KBM-7 (cell line): ENCODE results near the gene MAP10.
"Not testable (repeated sequence)": the region's sequence is repeated elsewhere in the genome, so short reads cannot be mapped to it uniquely, and the experiment has no call there.

Source experiments
- DNase-seq: peaks from one replicate; pipeline ENCODE4 v3.0.0-alpha.2; 2015
- in situ Hi-C: fragments of 300-500 bp; cut with MboI; formaldehyde crosslinking; loops from 2 replicates; pipeline ENCODE4 v1.14.3; 2020; ENCODE audit warnings: low sequenced_read_pairs, low pct_unique_long_range_greater_than_20kb, mixed read lengths

Gene MAP10, protein sequence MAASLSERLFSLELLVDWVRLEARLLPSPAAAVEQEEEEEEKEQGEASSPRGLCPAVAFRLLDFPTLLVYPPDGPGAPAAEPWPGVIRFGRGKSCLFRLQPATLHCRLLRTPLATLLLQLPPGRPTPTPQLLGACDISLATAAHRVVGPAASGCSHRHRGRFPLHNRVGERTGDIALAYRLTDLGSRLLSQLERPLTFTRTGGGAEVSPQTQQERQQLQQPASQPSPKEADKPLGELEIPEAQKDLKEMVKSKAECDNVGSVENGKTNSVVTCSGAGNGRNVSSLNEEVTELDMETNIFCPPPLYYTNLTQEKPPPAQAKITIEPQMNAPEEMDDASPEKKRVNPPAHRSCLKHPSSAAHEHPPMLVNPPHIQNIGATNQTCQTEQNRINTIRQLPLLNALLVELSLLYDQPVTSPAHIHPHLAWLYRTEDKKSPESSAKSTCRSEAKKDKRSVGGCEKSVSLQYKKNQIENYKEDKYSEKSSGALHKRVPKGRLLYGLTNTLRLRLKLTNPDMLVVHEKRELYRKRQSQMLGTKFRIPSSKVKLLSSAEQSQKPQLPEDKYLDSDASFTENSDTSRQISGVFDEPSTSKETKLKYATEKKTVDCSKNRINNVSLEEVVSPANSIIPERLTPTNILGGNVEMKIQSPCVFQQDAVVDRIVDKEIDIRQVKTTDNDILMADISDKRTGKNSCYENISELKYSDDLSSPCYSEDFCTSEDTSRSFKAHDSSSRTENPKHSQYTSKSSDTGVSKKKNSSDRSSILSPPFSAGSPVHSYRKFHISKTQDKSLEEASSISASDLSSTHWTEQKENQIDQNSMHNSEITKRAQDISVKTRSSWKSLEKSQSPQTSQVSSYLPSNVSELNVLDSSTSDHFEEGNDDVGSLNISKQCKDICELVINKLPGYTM

DNA sequence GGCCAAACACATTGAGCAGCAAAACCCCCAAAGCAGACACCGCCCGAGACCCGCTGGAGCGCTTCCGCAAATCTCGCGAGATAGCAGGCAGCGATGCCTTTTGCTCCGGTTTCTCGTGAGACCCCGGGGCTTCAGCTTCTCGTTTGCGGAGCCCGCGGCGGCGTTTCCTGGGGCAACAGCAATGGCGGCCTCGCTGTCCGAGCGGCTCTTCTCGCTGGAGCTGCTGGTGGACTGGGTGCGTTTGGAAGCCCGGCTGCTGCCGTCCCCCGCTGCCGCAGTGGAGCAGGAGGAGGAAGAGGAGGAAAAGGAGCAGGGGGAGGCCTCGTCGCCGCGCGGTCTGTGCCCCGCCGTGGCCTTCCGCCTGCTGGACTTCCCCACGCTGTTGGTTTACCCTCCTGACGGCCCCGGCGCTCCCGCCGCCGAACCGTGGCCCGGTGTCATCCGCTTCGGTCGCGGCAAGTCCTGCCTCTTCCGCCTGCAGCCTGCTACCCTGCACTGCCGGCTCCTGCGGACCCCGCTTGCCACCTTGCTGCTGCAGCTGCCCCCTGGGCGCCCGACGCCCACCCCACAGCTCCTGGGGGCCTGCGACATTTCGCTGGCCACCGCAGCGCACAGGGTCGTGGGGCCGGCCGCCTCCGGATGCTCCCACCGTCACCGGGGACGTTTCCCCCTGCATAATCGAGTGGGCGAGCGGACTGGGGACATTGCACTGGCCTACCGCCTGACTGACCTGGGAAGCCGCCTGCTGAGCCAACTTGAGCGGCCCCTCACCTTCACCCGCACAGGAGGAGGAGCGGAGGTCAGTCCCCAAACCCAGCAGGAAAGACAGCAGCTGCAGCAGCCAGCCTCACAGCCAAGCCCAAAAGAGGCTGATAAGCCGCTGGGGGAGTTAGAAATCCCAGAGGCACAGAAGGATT is at the start of gene MAP10:
TSS of gene MAP10 (plus strand) at position 148 of the 917 bp plus-strand sequence. CDS start at position 182, 34 bp downstream.
- DNase-seq: no peak
- in situ Hi-C loops: no loop called here

DNA sequence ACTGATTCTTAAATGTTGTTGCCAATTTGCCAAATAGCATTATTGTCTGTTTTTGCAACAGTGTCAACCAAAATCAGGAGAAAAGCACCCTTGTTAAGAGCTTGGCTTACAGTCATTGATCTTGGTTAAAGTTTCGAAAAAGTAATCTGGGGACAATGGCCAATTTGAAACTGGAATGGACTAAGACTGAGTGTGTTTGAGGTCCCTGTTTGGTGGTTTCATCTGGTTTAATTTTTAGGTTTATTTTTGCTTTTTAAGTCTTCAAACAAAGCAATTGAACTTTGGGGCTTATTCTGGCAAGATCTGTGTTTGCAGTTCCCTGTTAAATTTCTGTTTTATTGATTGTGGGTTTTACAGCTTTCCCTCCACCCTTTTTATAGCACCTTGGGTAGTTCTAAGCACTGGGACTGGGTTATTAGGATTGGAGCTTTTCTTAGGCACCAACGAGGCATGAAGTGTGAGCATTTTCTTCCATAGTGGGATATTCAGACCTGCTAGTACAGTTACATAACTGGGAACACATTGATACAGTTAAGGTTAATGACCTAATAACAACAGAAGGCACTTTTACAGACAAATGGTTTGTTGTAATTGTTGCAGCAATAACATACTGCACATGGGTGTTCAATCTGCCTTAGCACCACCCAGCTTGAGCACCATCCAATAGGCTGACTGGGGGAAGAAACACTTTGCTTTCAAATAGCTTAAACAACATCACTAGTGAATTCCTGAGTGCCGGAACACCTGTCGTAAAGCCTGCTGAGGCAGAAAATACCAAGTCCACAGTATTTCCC is 40.6 kb upstream of the MAP10 start:
- DNase-seq: no peak
- in situ Hi-C loops: no loop called here

DNA sequence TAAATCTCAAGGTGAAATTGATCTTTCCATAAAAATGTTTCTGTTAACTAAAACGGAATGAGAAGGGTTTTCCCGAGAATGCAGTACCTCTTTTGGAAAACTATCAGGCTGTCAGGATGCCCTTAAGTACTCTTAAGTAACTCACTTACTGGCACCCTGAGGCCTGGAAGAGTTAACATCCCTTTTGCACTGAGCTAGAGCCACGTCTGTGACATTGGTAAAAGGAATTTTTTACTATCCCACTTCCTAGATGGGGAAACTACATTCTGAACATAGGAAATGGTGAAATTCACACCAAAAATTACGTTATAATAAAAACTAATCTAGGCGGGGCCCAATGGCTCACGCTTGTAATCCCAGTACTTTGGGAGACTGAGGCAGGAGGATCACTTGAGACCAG is 39.7 kb upstream of the MAP10 start:
- DNase-seq: no peak

DNA sequence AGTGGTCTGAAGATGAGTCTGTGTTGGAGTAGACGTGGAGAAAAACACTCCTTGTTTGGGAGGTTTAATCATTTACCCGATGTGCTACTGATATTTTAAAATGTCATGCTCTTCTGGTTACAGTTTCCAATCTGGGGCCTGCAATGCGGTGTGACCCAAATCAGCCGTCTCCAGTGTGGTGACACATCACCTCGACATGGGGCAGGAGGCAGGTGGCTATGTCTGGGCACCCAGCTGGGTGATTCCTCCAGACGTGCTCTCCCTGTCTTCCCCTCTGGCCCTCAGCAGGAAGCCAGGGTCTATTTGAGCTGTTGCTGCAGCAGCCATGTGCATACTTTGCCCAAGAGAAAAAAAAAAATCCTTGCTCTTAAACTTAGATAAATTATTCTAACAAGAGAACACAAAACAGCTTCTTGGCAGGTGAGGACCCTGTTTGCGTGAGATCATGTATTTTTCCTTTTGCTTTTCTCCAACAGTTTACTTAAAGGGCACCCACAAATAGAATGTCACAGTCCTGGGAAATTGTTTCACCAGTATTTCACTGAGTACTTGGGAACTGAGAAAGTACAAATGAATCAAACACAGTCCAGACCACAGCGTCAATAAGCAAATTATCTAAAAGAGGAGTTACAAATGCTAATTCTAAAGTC is 38.9 kb upstream of the MAP10 start:
- DNase-seq: no peak
- in situ Hi-C loops: no loop called here

More for the DNA sequence above, 39.7 kb upstream of the MAP10 start:
- in situ Hi-C loops: no loop called here

DNA sequence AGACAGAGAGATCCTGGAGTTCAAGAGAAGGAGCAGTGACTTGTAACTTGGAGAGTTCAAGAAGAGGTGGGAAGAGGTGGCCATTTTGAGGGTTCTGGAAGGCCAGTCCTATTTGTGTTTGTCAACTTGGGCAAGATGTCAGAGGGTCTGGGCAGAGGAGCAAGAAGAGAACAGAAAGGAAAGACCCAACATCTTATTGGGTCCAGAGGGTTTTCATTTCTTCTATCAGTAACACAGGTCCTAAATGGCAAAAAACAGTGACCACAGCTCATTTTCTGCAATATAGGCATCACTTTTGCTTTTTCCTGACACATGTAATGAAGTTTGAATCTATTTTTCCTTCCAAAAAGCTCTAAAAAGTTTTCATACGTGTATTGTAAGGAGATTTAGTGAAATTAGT is 38.3 kb upstream of the MAP10 start:
- in situ Hi-C loops: no loop called here

DNA sequence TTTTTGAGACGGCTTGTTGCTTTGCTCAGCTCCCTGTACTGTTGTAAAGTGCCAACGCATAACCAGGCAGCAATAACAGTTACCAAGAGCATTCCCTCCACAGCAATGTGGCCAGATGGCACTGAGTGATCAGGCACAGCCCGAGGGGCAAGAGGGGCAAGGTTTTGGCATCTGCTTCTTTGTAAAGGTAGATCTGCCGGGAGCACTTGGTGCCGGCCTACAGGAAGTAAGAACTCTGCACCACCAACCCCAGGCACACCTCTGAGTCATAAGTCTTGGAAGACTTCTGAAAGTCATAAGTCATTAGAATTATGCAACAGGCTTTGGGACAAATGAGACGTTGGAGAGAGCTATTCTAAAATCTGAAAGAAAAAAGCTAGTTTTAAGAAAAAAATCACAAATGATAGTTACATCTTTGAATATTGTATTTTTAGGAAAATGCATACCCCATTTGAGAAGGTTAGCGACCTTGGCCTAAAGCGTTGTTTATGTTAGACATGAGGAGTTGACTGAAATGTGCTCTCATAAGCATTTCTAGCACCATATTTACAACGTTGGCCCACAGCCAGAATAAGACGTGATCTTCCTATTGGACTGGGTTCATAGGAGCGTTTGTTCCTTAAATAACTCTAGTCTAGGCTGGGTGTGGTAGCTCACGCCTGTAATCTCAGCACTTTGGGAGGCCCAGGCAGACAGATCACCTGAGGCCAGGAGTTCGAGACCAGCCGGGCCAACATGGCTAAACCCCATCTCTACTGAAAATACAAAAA is 37.7 kb upstream of the MAP10 start:
- in situ Hi-C loops: no loop called here
- no peak for DNase-seq

More for the DNA sequence above, 38.3 kb upstream of the MAP10 start:
- DNase-seq: no peak

DNA sequence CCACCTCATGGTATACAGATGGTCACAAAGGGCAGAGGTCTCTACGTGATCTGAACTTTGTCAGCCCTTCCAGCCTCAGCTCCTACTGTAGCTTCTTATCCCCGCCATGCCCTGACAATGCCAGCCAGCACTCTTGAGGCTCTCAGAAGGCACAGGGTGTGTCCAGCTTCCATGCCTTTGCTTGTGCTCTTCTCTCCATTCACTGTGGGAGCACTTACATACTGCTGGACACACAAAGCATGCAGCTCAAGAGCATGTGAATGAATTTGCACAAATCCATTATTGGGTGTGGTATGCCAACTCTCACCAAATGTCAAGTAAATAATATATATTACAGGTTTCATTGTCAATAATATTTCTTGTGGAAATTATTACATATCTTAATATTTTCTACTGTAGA is 36.4 kb upstream of the MAP10 start:
- in situ Hi-C loops: no loop called here
- DNase-seq: no peak

DNA sequence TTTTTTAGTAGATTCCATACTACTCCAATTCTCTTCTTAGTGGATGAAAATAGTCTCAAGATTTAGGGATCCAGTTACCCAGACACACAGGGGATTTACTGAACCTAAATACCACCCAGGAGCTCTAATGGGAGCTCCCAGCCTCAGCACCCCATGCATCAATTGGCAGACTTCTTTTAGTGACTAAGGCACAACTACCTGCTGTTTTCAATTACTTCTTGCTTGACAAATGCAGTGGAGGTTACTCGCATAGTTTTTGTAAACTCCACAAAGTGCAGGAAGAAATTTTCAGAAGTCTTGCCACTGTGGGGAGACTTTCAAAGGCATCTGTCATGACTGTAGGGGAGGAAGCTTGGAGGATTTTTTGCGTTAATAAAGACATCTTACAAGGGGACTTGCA is 35.5 kb upstream of the MAP10 start:
- DNase-seq: no peak
- in situ Hi-C loops: no loop called here

DNA sequence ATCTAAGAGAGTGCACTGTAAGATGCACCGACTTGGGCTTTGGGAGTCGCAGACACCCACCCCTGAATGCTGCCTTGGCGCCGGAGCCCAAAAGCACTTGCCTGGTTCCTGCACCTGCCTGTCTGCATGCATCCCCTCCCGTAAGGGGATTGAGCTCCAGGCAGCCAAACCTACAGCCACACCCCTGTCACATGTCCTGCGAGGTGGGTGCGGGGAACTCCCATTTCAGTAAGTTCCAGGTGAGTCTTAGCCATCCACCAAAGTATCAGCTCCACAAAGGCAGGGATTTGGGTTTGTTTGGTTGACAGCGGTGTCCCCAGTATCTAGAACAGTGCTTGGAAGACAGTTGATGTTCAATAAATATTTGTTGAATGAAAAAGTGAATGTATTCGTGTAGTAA is 31.5 kb upstream of the MAP10 start:
- no peak for DNase-seq
- in situ Hi-C loops: no loop called here

DNA sequence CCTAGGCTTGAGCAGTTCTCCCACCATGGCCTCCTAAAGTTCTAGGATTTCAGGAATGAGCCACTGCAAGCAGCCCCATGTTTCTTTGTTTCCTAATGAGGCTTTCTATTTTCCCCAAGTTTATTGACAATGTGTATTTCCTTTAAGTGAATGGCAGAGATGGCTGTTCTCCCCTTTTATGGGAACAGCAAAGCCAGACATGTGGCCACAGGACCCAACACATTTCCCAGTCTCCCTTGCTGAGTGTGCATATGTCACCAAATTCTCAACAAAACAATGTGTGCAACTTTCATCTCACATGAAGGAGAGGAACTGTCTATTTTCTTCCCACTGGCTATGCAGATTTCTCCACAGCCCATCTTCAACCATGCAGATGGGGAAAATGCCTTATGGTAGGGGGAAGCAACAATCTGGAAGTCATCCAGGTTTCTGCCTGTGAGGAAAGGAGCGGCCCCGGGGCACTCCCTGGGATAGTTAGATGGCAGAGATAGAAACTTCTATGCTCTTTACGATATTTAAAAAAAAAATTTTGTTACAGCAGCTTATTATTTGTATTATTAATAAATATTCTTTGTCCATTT is 28.6 kb upstream of the MAP10 start:
- no peak for DNase-seq
- in situ Hi-C loops: no loop called here

DNA sequence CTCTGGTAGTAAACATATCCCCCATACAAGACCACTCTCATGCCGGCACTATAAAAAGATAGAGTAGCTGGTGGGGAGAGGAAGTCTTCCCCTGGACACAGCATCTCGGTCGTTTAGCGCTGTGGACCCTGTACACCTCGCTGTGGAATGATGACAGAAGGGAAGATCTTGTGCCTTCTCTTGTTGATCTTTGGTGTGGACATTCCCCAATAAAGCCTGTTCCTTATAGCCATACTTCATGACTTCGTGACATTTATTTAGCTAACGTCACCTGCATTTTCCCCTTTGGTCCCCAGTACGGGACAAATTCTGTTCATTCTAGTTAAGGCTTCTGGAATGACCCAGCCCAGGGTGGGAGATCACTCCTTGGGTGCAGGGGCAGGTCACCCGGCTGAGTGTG is 24.9 kb upstream of the MAP10 start:
- in situ Hi-C loops: no loop called here
- no peak for DNase-seq

DNA sequence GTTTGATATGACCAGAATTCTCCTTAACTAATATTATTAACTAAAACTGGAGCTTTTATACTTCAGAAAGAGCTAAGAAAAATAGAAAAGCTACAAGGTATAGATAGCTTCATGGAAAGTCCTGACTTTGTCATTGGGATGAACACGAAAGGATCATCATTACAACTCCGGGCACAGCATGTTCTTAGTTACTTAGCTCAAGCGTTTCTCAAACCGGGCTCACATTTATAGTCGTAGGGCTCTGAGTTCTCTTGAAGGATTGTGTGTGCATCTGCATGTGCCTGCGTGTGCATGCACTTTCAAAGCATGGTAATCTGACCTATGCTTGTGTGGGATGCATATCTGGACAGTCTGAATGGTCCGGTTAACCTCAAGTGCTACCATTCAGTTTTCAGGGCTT is 20.4 kb upstream of the MAP10 start:
- DNase-seq: no peak
- in situ Hi-C loops: no loop called here

DNA sequence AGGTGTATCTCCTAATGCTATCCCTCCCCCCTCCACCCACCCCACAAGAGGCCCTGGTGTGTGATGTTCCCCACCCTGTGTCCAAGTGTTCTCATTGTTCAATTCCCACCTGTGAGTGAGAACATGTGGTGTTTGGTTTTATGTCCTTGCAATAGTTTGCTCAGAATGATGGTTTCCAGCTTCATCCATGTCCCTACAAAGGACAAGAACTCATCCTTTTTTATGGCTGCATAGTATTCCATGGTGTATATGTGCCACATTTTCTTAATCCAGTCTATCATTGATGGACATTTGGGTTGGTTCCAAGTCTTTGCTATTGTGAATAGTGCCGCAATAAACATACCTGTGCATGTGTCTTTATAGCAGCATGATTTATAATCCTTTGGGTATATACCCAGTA is 19.6 kb upstream of the MAP10 start:
- in situ Hi-C loops, DNase-seq: not testable (repeated sequence)

DNA sequence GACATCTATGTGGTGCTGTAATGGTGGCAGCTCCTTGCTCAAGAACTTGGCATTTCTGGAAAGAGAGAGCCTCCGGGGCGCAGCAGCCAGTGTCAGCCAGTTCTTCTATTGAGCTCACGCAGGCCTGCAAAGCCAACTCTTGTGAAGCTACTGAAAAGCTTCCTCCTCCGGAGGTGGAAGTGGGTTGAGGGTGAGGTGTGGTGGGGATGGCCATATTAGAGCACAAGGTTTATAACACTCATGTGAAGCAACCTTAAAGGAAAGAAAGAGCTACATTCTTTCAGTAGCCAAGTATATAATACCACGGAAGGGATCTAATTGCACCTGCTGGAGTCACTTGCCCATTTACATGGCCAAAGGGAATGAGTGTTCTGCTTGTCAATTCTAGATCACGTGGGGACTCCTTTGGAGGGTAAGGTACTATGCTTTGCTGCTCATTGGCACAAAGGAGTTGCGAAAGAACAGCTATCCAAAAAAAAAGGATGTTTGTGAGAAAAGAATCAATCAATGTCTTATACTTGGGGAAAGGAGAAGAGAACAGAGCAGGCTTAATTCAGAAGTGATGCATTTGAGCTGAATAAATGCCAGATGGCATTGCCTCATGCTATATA is 18.3 kb upstream of the MAP10 start:
- no peak for DNase-seq
- in situ Hi-C loops: no loop called here

DNA sequence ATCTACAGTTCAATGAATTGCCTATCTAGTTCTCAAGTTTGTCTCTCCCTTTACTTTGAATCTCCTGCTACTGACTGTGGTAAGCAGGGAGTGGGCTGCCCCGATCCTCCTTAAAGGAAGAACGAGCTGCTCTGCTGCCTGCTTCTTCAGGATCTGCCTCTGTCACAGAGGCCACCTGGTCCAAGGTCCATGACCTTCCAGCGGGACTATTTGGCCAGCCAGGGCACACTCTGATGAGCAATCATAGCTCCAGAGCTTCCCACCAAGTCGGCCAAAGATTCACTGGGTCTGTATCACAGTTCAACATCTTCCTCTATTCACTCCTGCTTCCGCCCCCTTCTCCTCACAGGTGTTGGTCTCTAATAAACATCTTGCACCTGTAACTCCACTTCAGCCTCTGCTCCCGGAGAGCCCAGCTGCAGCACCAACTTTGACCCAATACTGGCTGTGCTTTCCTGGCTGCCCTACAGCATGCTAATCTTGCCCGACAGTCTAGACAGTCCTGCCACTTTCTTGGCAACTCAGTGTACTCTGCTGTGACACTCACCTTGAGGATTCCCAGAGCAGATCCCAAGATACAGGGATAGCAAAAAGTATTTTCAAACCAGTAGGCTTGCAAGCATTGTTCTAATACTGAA is 16.9 kb upstream of the MAP10 start:
- in situ Hi-C loops: no loop called here
- DNase-seq: no peak

DNA sequence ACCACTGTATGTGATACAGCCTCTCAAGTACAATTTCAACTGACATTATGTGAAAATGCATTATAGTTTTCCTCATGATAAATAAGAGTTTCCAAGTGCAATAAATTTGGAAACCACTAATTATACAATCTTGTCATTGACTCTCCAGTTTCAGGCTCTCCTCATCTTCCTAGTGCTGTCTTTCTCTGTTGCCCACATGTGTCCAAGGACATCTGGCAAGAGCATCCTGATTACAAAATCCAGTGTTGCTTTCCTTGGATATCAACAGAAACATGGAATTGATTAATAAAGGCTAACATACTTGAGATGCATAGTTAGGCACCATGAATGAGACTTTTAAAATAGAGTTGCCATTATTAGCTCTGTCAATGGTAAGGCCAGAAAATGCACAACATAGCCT is 15.6 kb upstream of the MAP10 start:
- DNase-seq: no peak
- in situ Hi-C loops: no loop called here
